ENCODE data around the gene WWOX.

The WWOX gene

DNA sequence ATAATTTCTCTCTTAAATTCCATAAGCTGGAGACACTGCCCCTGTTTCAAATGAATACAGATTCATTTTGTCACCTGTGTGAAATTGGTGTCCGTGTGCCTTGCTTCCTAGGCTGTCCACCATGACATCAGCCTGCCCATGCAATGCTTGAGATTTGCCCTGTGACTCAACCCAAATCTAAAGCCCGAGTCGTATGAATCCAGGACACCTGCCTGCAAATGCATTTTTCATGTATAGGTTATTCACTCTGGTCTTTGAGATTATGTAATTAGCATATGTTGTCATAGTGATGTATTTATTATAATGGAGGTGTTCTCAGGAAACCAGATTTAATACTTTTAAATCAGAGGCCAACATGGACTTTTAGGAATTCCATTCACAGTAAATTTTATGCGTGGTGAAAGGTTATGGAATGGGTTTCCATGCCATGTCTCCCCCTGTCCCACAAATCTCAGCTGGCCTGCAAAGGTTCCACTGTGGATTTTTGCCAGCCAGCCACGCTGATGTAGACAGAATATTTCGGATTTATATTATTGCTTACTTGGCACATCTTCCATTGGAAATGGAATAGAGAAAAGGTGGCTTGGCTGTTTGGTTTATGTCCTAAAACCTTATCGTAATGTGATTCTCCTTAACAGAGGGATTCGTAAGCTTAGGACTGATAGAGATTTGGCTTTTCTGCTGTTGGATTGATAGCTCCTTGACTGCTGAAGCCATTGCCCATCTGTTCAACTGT, 551.1 kb downstream of the WWOX start:
- no peak for DNase-seq (ENCODE audit: low read depth, low spot score)

DNA sequence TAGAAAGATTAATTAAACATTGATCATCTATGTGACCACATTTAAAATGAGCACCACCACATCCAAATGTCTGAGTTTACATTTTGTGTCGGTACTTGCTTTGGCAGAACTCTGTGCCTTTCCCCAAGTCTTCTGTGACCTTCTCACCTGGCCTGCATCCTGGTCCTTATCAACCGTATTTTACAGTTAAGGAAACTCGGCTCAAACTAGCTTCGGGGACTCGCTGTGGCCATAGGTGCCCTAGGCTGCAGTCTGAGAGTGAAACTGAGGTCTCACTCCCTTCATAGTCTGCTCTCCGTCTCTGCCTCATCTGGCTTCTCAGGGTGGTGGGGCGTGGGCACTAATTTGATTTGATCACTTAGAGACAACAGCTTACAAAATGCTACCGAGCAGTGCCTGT, 555.5 kb downstream of the WWOX start:
- no peak for DNase-seq (ENCODE audit: low read depth, low spot score)

DNA sequence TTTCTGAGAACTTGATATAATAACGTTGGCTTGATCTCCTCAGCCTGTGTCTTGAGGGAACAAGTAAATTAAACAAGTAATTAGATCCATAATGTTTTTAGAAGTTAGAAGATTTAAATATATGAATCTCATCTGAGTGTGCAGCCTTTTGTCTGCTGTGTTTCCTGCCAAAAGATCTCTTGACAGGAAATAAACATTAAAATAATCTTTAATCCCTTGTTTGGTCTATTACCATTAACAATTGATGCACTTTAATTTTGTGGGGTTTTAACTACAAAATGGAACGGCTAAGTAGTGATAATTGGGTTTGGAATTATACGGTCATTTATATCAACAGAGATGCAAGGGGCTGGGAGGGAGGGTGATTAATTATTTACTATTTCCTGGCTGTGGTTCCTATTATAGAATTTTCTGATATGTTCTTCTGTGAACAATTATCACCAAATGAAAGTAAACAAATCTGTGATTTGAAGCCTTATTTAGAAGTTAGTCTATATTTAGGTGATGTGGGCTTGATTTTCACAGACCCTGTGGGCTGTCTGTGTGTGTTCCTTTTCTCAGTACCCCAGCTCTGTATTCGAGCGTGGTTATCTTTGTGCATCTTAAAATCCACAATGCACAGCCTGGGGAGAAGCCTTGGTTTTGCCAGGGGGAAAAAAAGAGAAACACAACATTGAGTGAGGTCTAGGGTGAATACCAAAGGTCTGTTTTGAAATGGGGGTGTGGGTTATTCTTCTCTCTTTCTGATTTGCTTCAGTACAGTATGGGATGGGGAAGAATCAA, 556.1 kb downstream of the WWOX start:
- DNase-seq (ENCODE audit: low read depth, low spot score): no peak

DNA sequence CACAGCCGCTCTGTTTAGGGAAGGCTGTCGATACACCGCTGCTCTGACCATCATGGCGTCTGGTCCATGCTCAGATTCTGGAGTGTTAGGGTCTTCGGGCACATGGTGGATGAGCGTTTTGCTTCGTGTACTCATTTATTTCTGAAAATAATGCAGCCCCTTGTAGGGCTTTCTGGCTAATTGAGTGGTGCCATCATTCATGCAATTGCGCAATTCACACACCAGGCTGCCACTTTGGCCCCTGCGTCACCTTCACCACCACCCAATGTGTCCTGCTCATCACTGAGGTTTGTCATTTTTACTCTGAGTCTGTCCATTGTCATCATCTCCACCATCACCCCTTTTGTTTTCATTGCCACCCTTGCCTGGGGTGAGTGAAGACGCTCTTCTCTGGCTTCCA, 557.4 kb downstream of the WWOX start:
- DNase-seq (ENCODE audit: low read depth, low spot score): no peak

DNA sequence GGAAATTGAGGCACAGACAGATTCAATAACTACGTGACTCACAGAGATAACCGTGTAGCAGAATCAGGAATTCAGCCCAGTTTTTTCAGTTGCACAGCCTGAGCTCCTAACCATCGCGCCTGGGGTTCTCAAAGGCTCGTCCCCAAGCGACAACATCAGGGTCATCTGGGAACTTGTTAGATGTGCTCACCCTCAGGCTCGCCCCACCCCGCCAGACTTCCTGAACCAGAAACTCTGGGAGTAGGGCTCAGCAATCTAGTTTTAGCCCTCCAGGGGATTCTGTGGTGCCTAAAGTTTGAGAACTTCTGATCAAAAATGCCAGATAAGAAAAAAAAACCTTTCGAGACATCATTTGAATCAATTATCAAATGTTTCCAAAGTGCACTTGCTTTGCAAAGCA, 559.8 kb downstream of the WWOX start:
- no peak for DNase-seq (ENCODE audit: low read depth, low spot score)

DNA sequence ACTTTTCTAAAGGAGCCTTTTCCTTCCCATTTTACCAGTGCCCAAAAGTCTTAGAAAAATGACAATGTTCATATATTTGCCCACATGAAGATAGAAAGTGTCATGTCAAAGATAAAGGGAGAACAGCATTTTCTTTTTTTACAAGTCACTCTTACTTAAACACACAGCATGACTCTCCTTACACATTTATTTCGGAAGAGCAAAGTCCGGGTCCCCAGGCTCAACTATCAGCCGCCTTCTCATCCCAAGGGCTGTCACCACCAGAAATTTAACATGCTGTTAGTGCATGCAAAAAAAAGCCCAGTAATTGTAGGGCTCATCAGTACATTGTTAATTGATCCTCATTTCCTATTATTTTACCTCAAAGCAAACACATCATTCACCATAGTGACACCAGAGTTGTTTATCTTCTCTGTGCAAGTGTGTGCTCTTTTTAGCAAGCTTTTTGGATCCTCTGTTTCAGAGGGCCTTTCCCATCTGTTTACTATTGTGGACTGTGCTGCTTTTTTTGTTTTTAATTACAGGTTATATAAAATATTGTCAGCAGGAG, 560.3 kb downstream of the WWOX start:
- no peak for DNase-seq (ENCODE audit: low read depth, low spot score)

DNA sequence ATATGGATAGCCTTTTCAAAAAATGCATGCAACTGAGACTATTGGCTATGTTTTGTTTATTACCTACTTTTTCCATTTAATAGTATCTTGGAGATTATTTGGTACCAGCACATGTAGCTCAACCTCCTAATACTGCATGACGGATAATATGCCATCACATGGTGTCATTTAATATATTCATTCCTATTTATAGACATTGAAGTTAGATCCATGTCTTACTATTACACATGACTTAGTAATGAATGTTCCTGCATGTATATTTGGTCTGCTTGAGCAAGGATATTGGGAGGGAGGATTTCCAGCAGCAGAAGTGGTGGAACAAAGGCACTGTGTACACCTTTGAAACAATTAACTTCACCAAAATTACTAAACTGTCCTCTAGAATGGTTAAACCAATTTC, 561.3 kb downstream of the WWOX start:
- DNase-seq (ENCODE audit: low read depth, low spot score): no peak

DNA sequence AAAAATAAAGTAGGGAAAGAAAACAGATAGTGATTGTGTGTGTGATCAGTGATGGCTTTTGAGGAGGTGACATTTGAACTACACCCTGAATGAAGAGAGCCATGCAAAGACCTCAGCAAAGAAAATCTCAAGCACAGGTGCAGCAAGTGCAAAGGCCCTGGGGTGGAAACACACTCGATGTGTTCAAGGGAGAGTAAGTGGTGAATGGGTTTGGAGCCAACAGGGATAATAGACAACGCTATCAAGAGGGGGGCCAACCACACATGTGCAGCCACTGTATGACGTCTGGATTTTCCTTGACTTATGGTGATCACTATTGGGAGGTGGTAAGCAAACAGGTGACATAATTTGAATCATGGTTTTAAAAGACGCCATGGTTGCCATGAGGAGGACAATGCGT, 564.2 kb downstream of the WWOX start:
- no peak for DNase-seq (ENCODE audit: low read depth, low spot score)

DNA sequence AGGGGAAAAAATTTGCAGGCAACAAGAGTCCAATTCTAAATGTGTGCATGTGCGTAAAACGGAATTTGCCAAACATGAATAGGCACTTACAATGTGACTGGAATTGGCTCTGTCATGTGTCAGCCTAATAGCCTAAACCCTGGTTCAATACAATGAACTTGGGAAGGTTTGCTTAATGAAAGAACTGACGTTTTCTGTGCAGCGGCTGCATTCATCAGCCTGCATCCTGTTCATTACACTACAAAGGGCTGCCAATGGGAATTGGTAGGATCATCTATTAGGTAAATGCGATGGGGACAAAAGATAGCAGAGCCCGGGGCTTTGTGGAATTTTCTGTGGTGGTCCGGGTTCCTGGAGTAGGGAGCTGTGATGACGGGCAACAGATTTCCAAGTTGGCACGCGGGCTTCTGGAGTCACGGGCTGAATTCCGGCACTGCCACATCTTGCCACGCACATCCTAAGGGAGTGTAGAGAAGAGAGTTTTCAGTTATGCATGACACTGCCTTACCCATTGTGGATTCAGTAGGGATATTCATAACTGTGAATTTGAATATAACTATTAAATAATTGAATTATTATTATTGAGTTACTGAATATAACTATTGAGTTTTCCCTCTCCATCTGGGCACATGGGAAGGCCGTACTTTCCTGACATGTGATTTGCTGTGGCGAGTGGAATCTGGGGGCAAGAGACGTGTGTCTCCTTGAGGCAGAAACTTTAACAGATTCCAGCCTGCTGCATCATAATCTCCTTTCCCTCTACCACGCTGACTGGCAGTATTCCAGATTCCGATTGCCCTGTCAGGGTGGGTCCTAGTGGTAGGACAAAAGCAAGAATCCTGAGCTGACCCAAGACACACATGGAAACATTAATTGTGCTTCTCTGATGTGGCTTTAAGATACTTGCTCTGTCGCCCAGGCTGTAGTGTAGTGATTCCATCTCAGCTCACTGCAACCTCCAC, 565.6 kb downstream of the WWOX start:
- DNase-seq (ENCODE audit: low read depth, low spot score): no peak

DNA sequence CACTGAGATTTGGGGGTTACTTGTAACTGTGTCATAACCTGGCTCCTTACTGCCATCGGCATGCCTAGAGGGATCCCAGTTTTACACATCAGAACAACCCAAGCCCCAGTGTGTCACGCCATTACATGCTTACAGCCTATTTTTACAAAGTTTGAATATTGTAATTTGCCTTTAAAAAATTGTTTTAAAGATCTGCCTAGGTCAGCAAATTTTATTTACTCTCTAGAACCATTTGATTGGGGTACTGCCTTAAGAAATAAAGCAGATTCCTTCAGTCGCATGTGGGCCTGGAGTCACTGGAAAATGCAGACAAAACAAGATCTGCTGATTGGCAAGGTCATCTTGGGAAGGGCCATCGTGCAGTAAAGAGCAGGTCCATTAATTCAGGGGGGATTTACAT, 566.9 kb downstream of the WWOX start:
- DNase-seq (ENCODE audit: low read depth, low spot score): no peak

DNA sequence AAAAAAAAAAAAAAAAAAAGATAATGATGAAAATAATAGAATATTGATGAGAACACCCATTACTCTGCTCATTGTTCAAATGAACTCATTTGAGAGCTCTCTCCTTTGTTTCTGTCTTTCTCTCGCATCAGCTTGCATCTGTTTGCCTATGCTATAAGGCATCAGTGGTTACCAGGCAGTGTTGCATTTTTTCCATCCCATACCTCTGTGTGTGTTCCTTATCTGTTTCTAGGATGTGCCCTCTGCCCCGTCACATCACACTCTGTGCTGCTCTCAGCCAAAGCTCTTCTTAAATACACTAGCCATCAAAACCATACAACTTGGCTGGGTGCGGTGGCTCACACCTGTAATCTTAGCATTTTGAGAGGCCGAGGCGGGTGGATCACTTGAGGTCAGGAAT, 568.2 kb downstream of the WWOX start:
- DNase-seq (ENCODE audit: low read depth, low spot score): no peak

DNA sequence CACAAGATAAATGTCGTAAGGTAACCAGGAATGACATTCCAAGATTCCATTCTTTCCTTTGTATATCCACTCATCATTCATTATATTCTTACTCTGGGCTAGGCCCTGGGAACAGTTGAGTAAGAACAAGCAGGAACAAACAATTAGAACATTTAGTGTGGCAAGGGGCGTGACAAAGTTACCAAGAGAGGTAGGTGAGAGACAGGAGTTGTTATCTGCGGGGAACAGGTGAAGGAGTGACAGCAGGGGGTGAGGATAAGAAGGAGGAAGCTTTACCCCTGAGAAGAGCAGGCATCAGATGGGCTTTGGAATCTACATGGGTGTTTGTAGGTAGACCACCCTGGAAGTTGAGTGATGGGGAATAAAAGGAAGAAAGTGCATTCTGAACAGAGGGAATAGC, 568.9 kb downstream of the WWOX start:
- DNase-seq (ENCODE audit: low read depth, low spot score): no peak

DNA sequence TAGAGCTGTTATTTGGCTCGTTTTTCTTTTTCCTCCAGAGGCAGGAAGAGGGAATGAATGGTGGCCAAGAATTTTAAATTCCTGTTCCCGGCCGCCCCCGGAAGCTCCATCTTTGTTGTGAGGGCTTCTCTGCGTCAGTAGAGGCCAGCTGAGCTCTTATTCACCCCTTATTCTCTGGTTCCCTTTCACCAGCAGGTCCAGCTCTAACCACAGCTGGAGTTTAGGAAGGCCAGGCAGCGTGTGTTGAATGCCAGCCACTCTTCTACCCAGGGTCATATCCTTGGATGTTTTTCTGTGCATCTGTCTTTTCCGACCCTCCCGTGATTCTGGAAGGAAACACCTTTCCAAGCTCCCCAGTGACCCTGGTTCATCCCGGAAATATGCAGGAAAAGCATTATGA, 570.5 kb downstream of the WWOX start:
- DNase-seq (ENCODE audit: low read depth, low spot score): no peak

DNA sequence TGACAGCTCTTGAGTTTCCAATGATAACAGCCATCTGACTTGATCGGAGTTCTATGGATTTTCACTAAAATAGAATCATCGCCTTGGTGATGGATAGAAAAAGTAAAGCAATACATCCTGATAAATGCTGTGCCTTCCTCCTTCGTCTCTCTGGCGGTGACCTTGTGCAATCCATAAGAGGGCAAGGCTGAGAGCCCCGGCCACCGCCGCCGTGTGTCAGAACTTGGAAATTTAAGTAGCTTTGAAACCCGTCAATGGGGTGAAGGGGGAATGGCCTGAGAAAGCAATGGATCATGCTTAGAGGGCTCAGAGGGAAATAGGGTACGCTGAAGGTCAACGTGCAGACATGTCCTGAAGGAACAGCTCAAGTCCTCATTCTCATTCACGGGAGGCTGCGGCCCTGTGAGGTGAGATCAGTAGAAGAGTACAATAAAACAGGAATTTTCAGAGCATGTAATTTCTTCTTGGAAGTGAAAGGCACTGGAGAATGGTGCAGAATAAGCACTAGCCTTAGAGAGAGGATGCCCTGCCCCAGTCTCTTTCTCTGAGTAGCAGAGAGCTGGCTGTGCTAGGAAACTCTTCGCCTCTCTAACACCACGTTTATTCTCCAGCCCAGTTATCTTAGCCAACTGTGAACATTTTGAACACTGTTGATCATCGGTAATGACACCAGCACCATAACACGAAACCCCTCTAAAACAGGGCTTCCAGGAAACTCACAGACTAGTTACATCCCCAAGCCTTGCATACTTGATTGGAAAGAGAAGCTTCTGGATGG, 573.5 kb downstream of the WWOX start:
- DNase-seq (ENCODE audit: low read depth, low spot score): no peak

DNA sequence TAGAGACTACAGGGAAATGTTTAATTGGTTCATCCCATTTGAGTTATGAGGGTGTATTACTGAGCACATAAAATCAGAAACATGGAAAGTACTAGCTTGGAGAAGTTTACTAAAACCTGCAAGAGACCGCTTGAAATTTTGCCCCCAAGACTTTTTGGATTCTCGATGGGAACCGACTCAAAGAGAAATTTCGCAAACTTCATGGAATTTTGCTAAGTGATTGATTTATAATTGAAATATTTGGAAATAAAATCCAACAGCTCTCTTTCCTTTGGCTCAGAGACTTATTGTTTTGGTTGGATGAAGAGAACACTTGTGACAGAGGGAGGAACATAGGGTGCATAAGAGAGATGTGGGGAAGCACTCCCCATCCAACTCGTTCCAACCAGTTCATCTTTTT, 574.4 kb downstream of the WWOX start:
- DNase-seq (ENCODE audit: low read depth, low spot score): no peak

DNA sequence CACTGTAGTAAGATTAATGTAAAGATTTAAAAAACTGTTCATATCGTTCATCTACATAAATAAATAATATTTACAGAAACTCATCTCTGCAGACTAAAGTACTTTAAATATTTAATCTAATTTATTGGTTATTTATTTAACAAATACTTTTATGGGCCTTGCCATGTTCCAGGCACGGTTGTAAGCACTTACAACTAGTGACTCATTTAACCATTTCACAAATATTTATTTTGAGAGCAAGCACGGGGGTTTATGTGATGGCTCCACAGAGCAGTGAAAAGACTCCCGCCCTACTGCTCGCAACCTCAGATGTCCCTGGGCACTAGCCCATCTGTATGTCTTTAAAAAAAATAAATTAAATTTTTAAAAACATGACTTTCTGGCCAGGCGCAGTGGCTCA, 575.9 kb downstream of the WWOX start:
- no peak for DNase-seq (ENCODE audit: low read depth, low spot score)

DNA sequence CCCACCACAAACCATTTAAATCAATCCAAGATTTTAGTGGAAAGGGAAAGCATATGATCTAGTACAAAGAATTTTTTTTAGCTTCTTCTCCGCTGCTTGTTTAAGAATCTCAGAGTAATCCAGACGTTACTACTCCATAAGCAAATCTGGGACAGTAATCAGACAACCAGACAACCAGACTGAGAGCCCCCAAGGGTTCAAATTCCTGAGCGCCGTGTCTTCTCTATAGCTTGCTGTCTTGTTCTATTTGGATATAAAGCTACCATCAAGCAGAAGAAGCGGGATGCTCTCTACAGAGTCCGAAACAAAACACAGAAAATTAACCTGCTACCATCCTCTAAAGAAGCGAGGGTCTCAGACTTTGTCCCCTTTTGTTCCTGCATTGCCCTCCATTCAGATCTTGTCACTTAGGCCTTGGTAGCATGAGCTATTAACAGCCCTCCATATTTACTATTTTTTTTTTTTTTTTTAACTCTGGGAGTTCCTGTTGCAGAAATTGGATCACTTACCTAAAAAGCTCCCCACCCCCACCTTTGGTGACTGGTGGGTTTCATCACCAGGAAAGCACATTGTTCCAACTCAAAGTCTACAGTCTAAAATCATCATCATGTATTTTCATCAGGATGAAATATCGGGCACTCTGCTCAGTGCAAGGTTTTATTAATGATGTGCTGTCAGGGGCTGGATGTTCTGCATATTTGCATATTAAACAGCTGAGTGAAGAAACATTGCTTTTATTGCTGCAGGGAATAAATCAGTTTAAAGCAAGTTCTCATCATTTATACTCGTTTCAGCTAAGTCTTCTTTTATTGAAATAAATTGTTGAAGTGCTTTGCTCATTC, 576.7 kb downstream of the WWOX start:
- DNase-seq (ENCODE audit: low read depth, low spot score): no peak

DNA sequence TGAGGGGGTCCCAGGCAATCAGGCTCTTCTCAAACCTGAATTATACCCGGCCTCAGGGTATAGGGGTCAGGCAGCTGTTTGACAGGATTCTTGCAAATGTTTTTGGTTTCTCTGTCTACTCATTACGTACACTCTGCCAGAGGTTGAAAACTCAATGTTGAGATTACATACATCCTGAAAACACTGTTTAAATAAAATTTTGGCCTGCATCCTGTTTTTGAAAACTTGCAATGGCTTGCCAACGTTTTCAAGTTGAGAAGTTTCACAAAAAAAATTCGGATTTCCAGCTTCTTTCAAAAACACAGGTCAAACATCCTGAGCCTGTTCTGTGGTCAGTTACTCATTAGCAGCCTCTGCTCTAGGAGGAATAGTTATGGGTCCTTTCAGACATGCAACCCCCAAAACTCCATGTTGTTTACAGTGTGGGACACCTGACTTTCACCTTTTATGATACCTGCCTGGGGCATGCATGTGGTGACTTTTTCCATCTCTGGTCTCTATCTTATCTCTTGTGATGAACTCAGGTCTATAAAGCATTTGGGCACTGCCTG, 577.8 kb downstream of the WWOX start:
- DNase-seq (ENCODE audit: low read depth, low spot score): no peak

DNA sequence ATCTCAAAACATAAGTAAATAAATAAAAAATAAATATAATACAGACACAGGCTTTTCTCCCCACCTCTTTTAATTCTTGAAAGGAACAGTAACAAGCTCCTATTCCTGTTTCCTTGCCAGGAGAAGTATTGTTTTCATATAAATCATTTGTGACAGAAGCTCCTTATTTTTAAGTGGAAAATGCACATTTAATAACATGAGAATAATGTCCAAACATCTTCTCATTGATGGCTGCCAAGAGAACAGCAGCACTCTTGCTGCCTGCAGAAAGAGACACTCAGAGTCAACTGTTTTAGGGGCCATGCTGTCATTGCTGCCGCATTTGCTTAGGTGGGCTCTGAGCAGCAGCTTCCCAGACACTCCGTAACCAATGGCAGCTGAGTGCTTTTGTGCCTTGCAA, 580.1 kb downstream of the WWOX start:
- DNase-seq (ENCODE audit: low read depth, low spot score): no peak

DNA sequence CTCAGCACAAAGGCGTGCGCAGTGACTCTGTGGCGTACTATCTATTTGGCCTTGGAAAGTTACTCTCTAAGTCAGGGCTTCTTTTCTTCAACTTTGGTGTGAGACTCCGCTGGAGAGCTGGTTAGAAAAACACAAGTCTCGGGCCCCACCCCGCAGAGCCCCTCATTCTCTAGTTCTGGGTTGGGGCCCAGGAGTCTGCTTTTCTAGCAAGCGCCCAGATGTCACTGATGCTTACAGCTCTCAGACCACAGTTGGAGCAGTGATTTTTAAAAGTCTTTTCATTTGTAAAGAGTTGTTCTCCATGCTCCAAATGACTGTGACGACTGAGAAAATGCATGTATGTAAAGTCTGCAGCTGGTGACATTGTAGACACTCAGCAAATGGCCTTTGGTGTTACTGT, 582.3 kb downstream of the WWOX start:
- no peak for DNase-seq (ENCODE audit: low read depth, low spot score)
